Activated CD4-positive, CD25-positive, alpha-beta regulatory T cell treated with anti-CD3 and anti-CD28 coated beads, Interleukin-2, amount 50 U/mL, for 16 hours (primary cell): Measurements from ENCODE around the gene NQO2.
"Not testable (repeated sequence)": the region's sequence is repeated elsewhere in the genome, so short reads cannot be mapped to it uniquely, and the experiment has no call there.

Experiments used
- DNase-seq: peaks from one replicate; pipeline ENCODE4 v3.0.0-alpha.2; 2020; ENCODE audit warnings: low read depth, low spot score

NQO2 gene

DNA sequence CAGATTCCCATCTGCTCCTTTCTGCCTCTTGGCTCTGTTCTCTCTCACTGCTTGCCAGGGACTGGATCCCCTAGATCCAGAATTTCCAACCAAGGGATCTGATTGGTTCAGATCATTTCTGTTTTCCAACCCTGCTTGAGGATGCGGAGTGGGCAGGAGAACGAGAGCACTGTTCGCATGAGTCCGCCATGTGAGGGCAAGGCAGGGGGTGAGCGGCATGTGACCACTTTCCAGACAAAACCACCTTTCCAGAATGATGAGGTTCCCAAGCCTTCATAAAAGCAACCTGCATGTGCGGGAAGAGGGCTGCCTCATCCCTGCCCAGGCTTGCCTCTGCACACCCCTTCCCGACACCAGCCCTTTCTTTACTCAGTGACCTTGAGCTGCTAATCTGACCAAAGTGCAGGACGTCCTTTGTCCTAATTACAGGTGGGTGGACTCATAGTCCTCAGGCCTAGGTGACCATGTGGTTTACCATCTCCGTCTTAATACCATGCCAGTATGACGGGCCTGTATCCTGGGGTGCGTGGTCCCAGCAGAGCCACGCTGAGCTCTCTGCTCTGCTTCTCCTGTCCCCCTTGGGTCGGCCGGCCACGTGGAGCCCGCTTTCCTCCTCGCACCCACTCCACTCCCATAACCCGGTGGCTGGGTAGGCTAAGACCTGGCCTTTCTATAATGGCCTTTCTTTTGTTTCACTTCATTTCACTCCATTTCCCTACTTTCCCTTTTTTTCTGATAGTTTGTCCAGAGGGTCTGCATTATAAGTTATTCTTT, 14.4 kb downstream of the NQO2 start:
- DNase-seq, result no peak

DNA sequence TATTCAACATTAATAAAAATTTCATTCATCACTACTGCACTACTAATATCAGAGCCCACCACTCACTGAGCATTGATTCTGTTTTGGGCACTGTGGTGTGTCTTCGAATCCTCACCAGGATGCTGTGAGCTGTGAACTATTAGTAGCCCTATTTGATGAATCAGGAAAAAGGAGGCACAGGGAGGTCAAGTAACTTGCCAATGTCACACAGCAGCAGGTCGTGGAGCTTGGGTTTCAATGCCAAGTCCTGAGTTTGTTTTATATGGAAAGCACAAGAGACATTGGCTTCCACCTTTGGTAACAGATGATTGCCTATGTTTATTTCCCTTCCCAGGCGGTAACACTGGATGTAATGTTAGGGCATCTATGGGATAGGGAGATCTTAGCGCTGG, 15.0 kb downstream of the NQO2 start:
- no peak for DNase-seq

DNA sequence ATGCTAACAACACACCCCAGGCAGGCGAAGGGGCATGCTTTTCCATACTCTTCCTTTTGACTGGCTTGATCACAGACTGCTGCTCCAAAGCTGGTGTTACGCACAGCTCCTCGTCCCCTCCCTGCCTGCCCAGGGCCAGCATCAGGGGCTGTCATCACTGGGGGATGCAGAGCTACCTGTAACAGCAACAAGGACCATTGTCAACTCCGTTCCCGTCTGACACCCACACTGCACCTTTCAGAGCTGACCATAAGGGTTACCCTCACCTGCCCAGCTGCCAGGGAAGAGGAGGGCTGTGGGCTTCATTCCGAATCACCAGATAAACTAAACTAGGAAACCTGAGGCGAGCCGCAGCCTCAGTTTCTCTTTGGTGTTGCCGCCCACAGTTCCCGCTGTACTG, 15.4 kb downstream of the NQO2 start:
- no peak for DNase-seq

DNA sequence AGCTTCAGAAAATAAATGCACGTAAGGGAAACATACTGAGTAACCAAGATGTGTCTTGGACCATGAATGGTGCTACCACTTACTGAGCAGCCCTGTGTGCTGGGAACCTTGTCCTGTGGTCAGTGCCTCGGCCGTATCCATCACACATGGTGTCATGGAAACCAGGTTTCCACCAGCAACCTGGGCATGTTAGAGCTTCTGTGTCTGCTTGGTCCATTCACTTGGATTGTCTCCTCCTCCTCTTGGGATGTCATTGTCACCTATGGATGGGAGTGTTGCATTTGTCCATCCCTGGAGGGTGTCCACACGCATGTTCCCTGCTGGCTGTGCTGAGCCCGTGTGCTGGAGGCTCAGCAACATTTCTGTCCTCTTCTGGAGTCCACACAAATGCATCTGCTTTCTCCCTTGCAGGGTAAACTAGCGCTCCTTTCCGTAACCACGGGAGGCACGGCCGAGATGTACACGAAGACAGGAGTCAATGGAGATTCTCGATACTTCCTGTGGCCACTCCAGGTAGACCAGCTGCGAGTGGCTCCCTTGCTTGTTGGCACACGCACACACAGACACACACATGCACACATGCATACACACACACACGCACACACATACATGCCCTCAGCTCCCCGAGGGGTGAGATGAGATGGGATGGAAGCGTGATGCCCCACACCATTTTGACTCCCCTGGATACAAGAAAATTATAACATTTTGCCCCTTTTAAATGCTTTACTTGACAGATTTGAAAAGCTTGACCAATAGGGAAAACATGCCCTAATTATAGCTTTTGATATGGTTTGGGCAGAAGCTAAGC, 17.0 kb downstream of the NQO2 start:
- DNase-seq, result no peak

DNA sequence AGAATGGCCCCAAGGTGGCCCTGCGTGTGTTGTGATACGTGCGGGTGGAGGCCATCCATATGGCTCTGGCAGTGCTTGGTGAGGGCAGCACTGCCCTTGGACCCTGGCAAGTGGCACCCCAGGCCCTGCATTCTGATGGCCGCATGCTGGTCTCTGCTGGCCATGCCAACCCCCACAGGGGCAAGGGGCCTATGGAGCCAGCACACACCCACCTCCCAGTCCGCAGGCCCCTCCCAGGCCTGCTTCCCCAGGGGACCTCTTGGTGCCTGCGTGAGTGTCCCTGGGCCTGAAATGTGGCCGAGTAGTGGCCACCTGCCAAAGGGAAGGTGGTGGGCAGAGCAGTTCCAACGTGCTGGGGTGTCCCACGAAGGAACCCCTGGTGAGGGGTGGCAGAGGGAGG, 17.6 kb downstream of the NQO2 start:
- no peak for DNase-seq

DNA sequence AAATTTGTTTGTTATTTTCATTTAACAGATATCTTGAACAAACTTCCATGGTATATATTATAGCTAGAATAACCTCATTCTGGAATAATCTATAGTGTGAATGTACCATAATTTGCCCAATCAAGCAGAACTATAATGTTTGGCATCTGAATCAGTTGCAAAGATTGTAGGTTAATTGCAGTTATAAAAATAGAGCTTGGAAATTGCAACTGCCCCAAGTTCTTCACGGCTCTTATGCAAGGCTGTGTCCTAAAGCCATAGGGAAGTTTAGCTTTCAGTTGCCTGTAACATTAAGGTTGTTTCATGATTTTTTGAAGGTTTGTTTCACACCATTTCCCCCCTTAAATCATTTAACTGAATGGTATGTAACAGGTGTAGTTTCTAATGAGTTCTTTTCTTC, 19.4 kb downstream of the NQO2 start:
- DNase-seq, result no peak

DNA sequence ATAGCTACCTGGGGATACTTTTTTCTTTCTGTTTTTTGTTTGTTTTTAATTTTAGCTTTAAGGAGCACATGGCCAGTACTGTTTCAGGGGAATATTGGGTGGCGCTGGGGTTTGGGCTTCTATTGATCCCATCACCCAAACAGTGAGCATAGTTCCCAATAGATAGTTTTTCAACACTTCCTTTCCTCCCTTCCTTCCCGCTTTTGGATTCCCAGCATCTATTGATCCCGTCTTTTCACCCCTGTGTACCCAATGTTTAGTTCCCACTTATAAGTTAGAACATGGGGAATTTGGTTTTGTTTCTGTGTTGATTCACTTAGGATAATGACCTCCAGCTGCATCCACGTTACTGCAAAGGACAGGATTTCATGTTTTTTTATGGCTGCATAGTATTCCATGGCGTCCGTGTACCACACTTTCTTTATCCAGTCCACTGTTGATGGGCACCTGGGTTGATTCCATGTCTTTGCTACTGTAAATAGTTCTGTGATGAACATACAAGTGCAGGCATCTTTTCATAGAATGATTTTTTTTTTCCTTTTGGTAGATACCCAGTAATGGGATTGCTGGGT, 20.1 kb downstream of the NQO2 start:
- DNase-seq, result no peak

DNA sequence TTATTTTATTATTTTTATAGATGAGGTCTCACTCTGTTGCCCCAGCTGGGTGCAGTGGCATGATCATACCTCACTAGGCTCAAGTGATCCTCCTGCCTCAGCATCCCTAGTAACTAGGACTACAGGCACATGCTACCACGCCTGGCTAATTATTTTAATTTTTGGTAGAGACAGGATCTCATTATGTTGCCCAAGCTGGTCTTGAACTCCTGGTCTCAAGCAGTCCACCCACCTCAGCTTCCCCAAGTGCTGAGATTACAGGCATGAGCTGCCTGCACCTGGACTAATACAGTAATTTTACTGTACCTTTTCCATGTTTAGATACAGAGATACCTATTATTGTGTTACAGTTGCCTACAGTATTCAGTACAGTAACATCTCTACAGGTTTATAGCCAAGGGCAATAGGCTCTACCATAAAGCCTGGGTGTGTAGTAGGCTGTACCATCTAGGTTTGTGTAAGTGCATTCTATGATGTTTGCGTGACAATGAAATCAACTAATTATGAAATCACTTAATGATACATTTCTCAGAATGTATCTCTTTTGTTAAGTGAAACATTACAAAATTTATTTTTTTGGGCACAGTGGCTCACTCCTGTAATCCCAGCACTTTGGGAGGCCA, 21.4 kb downstream of the NQO2 start:
- DNase-seq, result not testable (repeated sequence)

DNA sequence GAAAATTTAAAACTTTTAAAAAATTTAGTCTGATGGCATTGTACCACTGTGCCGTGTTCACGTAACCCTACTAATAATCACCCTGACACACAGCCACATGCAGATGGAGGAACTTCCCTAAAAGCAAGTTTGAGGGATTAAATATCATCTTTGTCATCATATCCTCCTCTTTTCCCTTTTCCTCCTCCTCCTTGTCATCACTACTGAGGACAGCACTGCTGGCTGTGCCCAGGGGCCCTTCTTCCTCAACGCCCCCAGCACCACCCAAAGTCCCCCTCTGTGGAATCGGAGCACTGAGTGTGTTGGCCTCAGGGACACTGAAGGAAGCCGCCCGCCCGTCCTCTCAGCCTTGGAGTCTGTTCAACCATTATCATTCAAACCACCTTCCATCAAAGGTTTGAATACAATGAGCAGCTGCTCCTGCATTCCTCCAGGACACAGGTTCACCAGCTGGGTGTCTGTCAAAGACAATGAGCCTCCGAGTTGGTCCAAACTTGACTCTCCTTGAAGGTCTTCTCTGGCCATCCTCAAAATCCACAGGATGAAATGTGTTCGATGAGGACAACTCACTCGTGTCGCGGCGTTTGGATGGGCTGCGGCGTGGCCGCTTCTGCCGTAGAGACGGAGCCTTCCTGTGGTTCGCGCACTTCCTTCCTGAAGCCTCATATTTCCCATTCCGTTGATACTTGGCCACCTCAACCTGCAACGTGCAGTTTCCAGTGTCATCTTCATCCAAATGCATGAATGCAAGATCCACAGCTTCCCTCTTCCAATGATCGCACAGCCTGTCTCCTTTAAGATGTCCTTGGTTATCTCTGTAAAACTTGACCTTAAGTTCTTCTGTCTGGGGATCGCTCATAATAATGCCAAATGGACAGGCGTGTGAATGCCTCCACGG, 23.3 kb downstream of the NQO2 start:
- no peak for DNase-seq

DNA sequence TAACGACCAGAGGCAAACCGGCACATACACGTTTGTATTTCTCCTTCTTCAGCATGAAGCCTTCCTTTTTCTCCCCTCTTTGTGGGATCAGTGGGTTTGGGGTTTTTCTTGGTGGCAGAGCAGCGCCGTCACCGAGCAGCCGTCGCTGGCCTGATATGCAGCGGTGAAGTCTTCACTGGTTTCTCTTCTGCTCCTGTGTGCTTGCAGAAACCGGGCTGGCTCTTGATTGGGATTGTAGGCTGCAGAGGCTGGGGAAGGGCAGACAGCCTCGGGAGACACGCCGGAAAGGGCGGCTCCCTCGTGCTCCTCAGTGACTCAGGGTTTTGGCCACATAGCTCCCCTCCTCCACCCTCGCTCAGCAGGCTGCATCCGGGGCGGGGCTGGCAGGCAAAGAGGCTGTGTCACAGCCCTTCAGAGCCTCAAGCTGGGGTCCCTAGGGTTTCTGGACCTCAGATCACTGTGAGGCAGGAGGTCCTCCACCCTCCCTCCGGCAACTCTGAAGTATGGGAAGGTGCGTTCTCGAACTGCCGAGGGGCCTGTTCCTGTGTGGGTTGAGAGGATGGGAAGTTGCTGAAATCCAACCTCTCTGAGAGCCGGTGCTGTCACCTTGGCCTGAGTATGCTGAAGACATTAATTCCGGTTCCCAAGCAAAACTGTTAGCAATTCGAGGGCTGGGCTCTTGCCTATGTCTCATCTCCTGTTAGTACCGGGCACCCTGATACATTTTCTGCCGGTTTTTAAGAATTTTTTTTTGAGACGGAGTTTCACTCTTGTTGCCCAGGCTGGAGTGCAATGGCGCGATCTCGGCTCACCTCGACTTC, 24.2 kb downstream of the NQO2 start:
- DNase-seq, result peak; percentile 76

DNA sequence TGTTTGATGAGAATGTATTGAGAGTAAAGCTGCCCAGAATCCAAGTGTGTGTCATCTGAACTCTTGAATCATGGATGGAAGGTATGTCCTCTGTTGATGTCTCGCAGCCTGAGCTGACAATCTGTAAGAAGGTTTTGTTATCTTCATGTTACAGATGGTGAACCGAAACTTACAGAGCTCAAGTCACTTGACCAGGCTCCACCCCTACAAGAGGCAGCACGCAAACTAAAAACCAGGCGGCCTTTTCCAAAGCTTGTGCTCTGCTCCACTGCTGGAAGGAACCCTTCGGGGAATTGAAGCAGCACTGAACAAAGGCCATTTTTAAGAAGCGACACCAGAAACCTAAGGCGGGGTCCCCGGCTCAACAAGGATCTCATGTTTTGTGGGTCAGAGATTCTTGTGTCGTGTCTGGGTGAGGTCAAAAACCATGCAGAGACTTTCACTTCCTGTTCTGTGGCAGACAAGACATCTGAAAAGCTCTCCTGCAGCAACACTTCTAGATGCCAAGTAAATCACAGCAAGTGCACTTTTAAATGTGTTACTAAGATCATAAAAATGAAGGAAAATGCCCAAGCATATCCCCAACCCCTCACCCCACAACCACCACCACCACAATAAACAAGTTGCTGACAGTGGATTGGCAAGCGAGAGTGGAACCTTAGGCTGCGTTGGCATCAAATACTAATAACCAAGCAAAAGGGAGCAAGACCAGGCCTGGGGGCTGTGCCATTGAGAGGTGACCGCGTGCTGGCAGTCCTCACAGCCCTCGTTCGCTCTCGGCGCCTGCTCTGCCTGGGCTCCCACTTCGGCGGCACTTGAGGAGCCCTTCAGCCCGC, 27.3 kb downstream of the NQO2 start:
- DNase-seq, result no peak

DNA sequence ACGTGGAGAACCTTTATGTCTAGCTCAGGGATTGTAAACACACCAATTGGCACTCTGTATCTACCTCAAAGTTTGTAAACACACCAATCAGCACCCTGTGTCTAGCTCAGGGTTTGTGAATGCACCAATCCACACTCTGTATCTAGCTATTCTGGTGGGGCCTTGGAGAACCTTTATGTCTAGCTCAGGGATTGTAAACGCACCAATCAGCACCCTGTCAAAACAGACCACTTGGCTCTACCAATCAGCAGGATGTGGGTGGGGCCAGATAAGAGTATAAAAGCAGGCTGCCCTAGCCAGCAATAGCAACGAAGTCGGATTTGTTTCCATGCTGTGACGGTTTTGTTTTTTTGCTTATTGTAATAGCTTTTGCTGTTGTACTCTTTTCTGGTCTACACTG, 28.5 kb downstream of the NQO2 start:
- not testable (repeated sequence) for DNase-seq

DNA sequence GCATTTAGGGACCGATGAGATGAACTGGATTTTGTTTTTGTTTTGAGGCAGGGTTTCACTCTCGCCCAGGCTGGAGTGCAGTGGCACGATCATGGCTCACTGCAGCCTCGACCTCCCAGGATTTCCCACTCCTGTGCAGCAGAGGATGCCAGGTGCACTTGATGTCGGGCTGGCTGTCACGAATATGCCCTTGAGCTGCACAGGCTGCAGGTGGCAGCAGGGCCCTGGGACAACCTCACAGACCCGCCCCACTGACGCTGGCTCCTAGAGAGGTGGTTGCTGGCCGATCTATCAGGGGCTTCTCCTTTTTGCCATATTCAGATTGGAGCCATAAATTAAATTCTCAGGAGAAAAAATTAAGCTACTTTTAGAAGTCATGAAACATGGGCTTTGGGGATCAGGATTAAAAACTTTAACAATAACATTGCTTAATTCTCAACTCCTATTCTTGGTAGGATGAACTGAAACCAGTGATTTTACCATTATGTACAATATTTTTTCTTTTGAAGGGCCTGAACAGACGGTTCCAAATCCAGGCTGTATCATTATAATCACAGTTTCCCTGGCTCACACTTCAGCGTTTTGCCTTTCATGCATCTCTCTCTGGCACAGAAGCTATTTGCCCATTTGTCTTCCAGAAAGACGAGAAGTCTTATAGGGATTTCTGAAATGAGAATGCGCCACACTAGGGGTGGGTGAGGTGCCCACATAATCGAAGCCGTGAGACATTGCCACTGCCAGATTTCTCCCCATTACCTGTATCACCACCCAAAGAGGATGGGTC, 32.4 kb downstream of the NQO2 start:
- no peak for DNase-seq

DNA sequence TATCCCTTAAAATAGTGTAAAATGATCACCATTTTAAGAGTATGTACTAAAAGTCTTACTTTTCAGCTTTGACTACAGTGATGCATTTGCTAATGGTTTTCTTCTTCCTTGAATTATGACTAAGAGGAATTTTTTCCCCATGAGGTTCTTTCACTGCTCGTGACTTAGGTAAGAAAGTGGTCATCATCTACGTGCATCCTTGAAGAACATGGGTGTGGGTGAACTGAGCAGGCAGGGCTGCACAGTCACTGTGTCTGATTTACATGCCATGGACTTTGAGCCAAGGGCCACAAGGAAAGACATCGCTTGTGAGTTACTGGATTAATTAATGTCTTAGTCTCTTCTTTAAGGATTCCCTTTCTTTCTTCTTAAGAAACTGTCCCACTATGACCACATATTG, 33.3 kb downstream of the NQO2 start:
- no peak for DNase-seq

DNA sequence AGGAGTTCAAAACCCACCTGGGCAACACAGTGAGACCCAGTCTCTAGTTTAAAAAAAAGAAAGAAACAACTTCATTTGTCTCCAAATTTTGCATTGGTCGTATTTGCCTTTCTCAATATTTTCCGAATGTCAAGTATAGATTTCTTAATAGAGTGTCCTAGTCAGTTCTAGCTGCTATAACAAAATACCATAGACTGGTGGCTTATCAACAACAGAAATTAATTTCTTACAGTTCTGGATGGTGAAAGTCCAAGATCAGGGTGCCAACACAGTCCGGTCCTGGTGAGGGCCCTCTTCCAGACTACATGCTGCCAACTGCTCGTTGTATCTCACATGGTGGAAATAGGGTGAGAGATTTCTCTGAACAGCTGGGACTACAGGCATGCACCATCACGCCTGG, 34.0 kb downstream of the NQO2 start:
- no peak for DNase-seq

DNA sequence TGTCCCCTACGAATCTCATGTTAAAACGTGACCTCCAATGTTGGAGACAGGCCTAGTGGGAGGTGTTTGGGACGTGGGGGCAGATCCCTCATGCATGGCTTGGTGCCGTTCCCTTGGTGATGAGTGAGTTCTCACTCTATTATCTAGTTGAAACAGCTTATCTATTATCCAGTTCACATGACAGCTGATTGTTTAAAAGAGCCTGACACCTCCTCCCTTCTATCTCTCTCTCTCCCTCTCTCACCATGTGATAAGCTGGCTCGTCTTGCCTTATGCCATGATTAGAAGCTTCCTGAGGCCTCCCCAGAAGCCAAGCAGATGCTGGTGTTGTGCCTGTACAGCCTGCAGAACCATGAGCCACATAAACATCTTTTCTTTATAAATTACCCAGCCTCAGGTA, 35.7 kb downstream of the NQO2 start:
- no peak for DNase-seq

DNA sequence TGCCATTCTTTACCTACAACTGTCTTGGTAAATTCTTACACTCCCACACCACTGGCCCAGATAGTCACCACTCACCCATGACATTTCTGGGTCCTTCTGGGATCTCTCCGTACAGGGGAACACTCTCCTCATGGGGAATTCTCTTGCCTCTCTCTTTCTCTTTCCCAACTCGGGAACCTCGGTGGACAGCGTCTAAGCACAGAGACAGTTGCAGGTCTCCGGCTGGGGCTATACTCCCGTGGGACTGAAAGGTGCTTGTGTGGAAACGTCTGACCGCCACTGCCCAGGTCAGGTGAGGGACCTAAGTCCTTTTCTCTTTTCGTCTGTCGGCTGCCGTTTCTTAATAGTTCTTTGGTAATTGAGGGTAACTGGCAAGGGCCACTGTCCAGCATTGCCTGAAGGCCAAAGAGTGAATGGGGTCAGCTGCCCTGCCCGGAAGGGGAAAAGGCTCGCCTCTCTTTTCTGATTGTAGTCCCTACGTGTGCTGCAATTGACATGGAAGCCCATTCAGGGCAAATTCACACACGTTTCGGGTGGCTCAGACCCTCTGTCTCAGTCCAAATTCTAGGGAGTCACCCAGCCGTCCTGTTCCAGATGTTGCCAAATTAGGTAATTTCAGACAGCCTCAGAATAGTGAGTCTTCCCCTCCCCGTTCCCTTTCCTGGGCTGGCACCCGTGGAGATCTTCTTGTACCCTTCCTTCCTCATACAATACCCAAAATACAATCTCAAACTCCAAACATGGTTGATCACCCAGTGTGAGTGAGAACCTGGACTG, 37.4 kb downstream of the NQO2 start:
- DNase-seq, result no peak
